Measurements from ENCODE around the gene BCL7A.
A peak's percentile ranks its signal among the peaks of the same experiment; 100 is the strongest.

BCL7A gene

DNA sequence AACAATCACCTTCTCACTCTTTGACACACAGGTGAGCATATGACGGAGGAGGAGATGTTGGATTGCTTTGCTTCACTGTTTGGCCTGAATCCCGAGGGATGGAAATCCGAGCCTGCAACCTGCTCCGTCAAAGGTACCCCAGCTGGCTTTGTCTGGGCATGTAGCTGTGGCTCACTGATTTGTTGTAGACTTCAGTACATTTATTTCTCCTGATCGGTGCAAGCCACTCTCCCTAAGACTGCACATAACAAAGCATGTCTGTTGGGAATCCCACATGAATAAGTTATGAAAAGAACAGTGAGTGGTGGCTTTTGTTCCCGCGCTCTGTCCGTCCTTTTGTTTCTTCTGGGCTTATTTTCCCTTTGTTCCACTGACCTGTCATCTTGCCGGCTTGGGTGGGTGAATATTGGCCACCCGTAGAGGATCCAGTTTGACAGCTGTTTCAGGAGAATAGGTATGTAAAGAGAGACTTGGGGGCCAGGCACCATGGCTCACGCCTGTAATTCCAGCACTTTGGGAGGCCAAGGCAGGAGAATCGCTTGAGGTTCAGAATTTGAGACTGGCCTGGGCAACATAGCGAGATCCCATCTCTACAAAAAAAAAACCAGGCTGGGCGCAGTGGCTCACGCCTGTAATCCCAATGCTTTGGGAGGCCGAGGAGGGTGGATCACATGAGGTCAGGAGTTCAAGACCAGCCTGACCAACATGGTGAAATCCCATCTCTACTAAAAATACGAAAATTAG lies 20.0 kb upstream of the BCL7A start:
- POLR2A ChIA-PET: no interaction called here

DNA sequence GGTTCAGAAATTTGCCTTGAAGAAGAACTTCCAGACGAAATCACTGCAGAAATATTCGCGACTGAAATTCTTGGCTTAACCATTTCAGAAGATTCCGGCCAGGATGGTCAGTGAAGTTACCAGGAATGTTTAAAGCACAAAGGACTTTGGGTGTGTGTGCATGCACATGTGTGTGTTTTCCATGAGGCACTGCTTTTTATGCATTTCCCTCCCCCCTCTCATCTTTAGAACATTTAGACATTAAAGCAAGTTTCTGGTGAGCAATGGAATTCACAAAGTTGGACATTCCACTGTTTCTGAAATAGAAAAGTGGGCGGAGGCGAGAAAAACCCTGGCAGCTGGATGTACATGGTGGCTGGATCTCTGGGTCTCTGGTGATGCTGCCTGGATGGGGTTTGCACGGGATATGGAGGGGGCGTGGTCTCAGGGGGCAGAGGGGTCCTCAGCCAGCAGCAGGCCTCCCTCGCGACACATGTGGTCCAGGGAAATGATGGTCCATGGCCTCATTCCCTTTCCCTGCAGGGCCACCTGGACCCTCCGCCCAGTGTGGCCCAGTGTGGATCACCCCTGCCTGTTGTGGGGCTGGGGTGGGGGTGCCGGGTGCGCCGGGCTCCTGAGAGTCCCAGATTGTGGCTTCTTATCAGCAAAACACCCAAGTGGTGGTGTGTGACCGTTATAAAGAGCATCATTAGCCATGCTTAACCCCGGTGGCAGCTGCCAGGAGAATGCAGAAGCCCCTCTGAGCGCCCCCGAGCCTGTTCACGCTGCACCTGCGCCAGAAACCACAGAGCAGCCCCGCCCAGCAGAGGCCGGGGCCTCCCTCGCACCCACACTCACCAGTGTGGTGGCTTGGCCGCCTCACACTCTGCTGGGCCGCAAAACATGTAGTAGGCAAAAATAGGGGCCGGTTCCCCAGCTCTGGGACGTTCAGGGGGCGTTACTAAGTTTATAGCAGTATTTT lies 17.8 kb upstream of the BCL7A start:
- ChIA-PET CTCF (interaction anchor here (0.6 to 1.3 kb wide), 2 partner anchors 85 to 353 kb away, joined by 3 read pairs; partner anchors contain the start of gene CFAP251), POLR2A (no interaction called here)
- TF ChIP-seq, protein P1, sequence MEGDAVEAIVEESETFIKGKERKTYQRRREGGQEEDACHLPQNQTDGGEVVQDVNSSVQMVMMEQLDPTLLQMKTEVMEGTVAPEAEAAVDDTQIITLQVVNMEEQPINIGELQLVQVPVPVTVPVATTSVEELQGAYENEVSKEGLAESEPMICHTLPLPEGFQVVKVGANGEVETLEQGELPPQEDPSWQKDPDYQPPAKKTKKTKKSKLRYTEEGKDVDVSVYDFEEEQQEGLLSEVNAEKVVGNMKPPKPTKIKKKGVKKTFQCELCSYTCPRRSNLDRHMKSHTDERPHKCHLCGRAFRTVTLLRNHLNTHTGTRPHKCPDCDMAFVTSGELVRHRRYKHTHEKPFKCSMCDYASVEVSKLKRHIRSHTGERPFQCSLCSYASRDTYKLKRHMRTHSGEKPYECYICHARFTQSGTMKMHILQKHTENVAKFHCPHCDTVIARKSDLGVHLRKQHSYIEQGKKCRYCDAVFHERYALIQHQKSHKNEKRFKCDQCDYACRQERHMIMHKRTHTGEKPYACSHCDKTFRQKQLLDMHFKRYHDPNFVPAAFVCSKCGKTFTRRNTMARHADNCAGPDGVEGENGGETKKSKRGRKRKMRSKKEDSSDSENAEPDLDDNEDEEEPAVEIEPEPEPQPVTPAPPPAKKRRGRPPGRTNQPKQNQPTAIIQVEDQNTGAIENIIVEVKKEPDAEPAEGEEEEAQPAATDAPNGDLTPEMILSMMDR (IDR thresholded peaks at IDR 0.05; ENCODE audit: control extremely low read depth, extremely low read depth, low read depth, missing control alignments): no peak
- peak; percentile 54 for DNase-seq (ENCODE audit: extremely low spot score)

More for the DNA sequence above, 20.0 kb upstream of the BCL7A start:
- TF ChIP-seq, protein P1 (IDR thresholded peaks at IDR 0.05; ENCODE audit: control extremely low read depth, extremely low read depth, low read depth, missing control alignments): no peak
- CTCF ChIA-PET: no interaction called here
- DNase-seq (ENCODE audit: extremely low spot score): no peak

DNA sequence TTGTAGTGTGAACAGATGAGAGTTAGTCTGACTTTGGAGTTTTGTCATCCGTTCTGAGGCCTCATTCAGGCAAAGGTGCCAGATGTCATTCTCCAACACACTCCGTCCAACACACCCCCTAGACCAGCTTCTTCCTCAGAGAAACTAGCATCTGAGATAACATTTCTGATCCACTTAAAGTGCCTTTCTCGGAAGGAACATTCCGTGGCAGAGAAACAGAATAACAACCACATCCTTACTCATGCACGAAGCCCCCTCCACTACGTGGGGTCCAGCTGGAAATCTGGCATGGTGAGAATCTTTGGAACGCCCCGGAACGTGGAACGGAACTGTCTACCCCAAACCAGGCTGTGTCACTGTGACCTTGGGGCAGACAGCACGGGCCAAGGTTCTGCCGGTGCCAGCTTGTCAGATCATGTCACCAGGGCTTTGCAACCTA lies 17.0 kb upstream of the BCL7A start:
- CTCF ChIA-PET: interaction anchor here (0.6 to 1.3 kb wide), 2 partner anchors 86 to 354 kb away, joined by 3 read pairs; partner anchors contain the start of gene CFAP251

GRCh38 chr12:122005252-122005776 lies 16.4 kb upstream of the BCL7A start:
- DNase-seq (ENCODE audit: extremely low spot score): no peak
- TF ChIP-seq, protein P1 (IDR thresholded peaks at IDR 0.05; ENCODE audit: control extremely low read depth, extremely low read depth, low read depth, missing control alignments): no peak
- ChIA-PET CTCF (interaction anchor here (1.3 kb wide), 1 partner anchor 87 kb away, joined by 3 read pairs; the partner anchor contains the start of gene CFAP251), POLR2A (no interaction called here)

More for the DNA sequence above, 17.0 kb upstream of the BCL7A start:
- no peak for DNase-seq (ENCODE audit: extremely low spot score)
- TF ChIP-seq, protein P1 (IDR thresholded peaks at IDR 0.05; ENCODE audit: control extremely low read depth, extremely low read depth, low read depth, missing control alignments): no peak
- POLR2A ChIA-PET: no interaction called here

DNA sequence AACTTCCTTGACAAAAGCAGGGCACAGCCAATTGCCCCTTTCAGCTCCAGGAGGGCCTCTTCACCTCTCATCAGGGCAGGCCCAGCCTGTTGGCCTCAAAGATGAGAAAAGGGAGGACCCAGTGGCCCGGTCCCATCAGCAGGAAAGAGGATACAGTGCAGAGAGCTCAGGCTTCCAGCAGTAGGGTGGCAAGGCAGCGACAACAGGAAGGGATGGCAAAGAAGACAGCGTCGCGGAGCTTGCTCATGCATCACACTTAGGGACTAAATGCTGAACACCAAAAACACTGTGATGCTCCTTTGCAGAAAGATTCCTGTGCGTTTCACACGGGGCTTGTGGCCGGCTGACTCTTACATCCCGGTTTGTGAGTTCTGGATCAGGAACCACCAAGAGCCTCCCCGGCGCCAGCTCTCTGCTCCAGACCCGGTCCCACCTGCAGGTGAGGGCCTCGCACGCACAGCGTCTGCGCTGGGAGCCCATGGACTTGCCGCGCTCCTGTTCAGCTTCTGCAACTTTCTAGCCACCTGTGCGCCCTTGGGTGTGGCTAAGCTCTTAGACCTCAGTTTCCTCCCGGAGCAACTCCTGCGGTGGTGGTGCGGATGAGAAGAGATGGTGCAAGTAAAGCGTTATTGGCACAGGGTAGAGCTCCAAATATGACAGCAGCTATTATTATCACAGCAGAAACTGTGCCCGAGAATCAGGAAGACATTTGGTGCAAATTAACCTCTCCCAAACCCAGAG lies 15.3 kb upstream of the BCL7A start:
- ChIA-PET CTCF (interaction anchor here (0.6 to 1.3 kb wide), 5 partner anchors 14 to 117 kb away, joined by 3 to 4 read pairs (median 3); no protein-coding TSS in a partner anchor), POLR2A (interaction anchor here (0.6 kb wide), 1 partner anchor 22 kb away, joined by 3 read pairs; no protein-coding TSS in a partner anchor)
- DNase-seq (ENCODE audit: extremely low spot score): no peak
- TF ChIP-seq, protein P1 (IDR thresholded peaks at IDR 0.05; ENCODE audit: control extremely low read depth, extremely low read depth, low read depth, missing control alignments): no peak
